Sigmoid colon (tissue), 7 donors: ENCODE results near the gene TCIRG1. TPM values are rescaled to one million over a fixed set of nuclear protein-coding genes. Genes with fewer than 3 reads are reported as not detected.

Source experiments
- DNase-seq: peaks from one replicate; pipeline ENCODE4 v3.0.0-alpha.2; 2019
- H3K27ac ChIP-seq, 4 donors: fragments of 200-600 bp; sonication (generic); one replicate each; pipeline ENCODE4 v1.5.1; 2016 to 2019; ENCODE audit warnings: mild to moderate bottlenecking in 1 of 4
- H3K27me3 ChIP-seq, 3 donors: fragments of 200-600 bp; sonication (generic); one replicate each; pipeline ENCODE4 v1.5.1; 2019; ENCODE audit warnings: mild to moderate bottlenecking in 1 of 3
- H3K36me3 ChIP-seq, 4 donors: fragments of 200-600 bp; sonication (generic); one replicate each; pipeline ENCODE4 v1.5.1; 2016 to 2019
- H3K4me1 ChIP-seq, 4 donors: fragments of 200-600 bp; sonication (generic); one replicate each; pipeline ENCODE4 v1.5.1; 2017 to 2019
- H3K4me3 ChIP-seq, 4 donors: fragments of 200-600 bp; sonication (generic); one replicate each; pipeline ENCODE4 v1.5.1; 2017 to 2019; ENCODE audit warnings: mild to moderate bottlenecking in 2 of 4, moderate library complexity in 1 of 4
- H3K9me3 ChIP-seq, 4 donors: fragments of 200-600 bp in 3 of 4; sonication (generic) in 3 of 4; one replicate each; pipeline versions ENCODE4 v1.5.1 to v1.6.1; 2013 to 2019
- EP300 ChIP-seq, 4 donors: sonication (generic); formaldehyde crosslinking; IDR thresholded peaks; one replicate each; pipeline ENCODE4 v1.6.1; 2017; ENCODE audit warnings: antibody characterized with exemption in 4 of 4
- POLR2A ChIP-seq, 2 donors: fragments of 450-650 bp; IDR thresholded peaks; one replicate each; pipeline ENCODE4 v1.6.1; 2016; ENCODE audit warnings: antibody characterized with exemption in 2 of 2, mild to moderate bottlenecking in 2 of 2, moderate library complexity in 2 of 2
- POLR2AphosphoS5 ChIP-seq, 4 donors: sonication (generic); formaldehyde crosslinking; IDR thresholded peaks; one replicate each; pipeline ENCODE4 v1.6.1; 2017; ENCODE audit warnings: antibody characterized with exemption in 4 of 4
- WGBS, 2 donors: extraction: QIAGEN DNeasy Blood & Tissue Kit; methylation state at CpG; one replicate each; pipeline ENCODE4 v1.1.7; 2013; 5-methylcytosine and 5-hydroxymethylcytosine counted together
- intact Hi-C: fragments of 100-400 bp; cut with DNase I; formaldehyde crosslinking; loops from one replicate; pipeline ENCODE4 v1.15.1; 2023
- polyA plus RNA-seq, 3 donors: library from polyadenylated mRNA; stranded (reverse); fragments of 200-250 nt; gene quantifications; one replicate each; pipeline ENCODE4 v1.2.3, GENCODE V29; 2013
- total RNA-seq, 4 donors: library from RNA; depleted of rRNA; stranded (reverse); fragments of >200 nt; gene quantifications; one replicate each; pipeline ENCODE4 v1.1.0, GENCODE V29; 2016
- TF ChIP-seq, protein P1 (sequence below), 4 experiments: fragments of 450-650 bp in 3 of 4; fragments of 200-600 bp in 1 of 4; IDR thresholded peaks; one replicate each; pipeline ENCODE4 v1.5.1; 2016 to 2019; ENCODE audit warnings: antibody characterized with exemption in 4 of 4, mild to moderate bottlenecking in 3 of 4, moderate library complexity in 2 of 4
- donor health status: healthy with polysubstance abuse.
- donor health status: Bipolar disorder and iron deficiency.
- donor health status: healthy.

The TCIRG1 gene
- total and polyA plus RNA-seq, 7 donors: 15.0 to 276 (median 73.9) TPM

DNA sequence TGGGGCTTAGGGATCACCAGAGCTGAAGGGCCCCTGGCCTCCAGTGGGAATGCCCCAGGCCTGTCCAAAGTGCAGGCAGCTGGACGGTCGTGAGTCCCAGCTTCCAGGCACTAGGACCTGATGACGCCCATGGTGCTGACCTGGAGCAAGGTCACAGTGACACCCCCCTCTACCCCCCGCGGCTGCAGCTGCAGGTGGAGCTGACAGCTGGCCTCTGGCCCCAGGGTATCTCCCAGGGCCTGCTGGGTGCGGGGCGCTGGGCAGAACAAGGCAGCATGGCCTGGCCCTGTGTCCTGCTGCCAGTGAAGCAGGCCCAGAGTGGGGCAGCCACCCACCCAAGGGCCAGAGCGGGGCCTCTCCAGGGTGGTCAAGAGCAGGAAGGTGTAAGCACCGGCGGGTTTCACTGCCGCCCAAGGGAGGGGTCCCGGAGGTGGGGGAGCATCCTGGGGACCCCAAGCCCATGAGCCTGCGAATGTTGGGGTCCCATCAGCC, 553 bp upstream of the TCIRG1 start:
- Histone ChIP-seq H3K36me3 (peaks cover 5 to 49% (median 22%) of the 10 kb centered on the region in 4 donors), H3K27ac (peak overlapping the region; percentile 86 to 91 (median 90)), H3K4me3 (peak overlapping the region; percentile 67 to 84 (median 75)), H3K9me3 (no peaks in the 10 kb centered on the region), H3K4me1 (peaks cover 0 to 56% (median 44%) of the 10 kb centered on the region in 4 donors), H3K27me3 (no peaks in the 10 kb centered on the region)
- no peak for TF ChIP-seq EP300 (IDR thresholded peaks at IDR 0.05)
- TF ChIP-seq, protein P1, sequence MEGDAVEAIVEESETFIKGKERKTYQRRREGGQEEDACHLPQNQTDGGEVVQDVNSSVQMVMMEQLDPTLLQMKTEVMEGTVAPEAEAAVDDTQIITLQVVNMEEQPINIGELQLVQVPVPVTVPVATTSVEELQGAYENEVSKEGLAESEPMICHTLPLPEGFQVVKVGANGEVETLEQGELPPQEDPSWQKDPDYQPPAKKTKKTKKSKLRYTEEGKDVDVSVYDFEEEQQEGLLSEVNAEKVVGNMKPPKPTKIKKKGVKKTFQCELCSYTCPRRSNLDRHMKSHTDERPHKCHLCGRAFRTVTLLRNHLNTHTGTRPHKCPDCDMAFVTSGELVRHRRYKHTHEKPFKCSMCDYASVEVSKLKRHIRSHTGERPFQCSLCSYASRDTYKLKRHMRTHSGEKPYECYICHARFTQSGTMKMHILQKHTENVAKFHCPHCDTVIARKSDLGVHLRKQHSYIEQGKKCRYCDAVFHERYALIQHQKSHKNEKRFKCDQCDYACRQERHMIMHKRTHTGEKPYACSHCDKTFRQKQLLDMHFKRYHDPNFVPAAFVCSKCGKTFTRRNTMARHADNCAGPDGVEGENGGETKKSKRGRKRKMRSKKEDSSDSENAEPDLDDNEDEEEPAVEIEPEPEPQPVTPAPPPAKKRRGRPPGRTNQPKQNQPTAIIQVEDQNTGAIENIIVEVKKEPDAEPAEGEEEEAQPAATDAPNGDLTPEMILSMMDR (IDR thresholded peaks at IDR 0.05): no peak
- TF ChIP-seq POLR2A (IDR thresholded peaks at IDR 0.05): no peak
- no peak for TF ChIP-seq POLR2AphosphoS5 (IDR thresholded peaks at IDR 0.05)
- whole genome bisulfite sequencing, 2 donors: 17 to 46% methylated on average over 13 of the region's 13 CpGs
- intact Hi-C loops: loop anchor here (2.0 kb wide), 1 partner anchor 27 kb away; the partner anchor contains the start of gene ALDH3B1
- DNase-seq: no peak

DNA sequence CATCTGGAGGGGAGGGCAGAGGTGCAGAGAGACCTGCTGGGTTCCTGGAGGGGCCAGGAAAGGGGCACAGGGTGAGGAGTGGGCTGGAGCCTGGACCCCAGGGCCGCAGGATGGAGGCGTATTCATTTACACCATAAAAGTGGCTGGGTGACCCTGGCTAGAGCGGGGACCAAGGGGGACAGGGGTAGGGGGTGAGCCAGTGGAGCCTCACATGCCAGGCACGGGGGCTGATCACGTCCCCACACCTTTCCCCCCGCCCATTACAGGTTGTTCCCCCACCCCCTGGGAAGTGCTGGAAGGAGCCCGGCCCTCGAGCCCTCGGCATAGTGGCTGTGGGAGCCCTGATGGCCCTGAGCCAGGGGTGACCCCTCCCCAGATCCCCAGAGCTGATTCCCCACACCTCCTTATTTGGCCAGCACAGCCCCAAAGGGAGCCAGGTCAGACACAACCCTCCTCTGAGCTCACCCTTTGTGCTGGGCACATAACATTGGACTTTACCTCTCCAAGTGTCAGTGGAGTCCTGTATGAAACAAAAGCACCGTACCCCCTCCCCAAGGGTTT, 781 bp downstream of the TCIRG1 start:
- Histone ChIP-seq H3K4me1 (peaks cover 0 to 56% (median 44%) of the 10 kb centered on the region in 4 donors), H3K36me3 (peaks cover 0 to 49% (median 21%) of the 10 kb centered on the region in 4 donors), H3K27ac (peak overlapping the region; percentile 86 to 91 (median 90)), H3K4me3 (peak overlapping the region; percentile 67 to 84 (median 75)), H3K27me3 (no peaks in the 10 kb centered on the region), H3K9me3 (no peaks in the 10 kb centered on the region)
- intact Hi-C loops: loop anchor here (2.0 kb wide), 3 partner anchors 29 to 173 kb away; partner anchors contain the start of genes ALDH3B1, CHKA and KMT5B
- 4 to 14% methylated on average over 10 of the region's 10 CpGs for WGBS, 2 donors
- DNase-seq: peak; percentile 70
- TF ChIP-seq EP300 (IDR thresholded peaks at IDR 0.05) (no peak), POLR2AphosphoS5 (IDR thresholded peaks at IDR 0.05) (no peak)

DNA sequence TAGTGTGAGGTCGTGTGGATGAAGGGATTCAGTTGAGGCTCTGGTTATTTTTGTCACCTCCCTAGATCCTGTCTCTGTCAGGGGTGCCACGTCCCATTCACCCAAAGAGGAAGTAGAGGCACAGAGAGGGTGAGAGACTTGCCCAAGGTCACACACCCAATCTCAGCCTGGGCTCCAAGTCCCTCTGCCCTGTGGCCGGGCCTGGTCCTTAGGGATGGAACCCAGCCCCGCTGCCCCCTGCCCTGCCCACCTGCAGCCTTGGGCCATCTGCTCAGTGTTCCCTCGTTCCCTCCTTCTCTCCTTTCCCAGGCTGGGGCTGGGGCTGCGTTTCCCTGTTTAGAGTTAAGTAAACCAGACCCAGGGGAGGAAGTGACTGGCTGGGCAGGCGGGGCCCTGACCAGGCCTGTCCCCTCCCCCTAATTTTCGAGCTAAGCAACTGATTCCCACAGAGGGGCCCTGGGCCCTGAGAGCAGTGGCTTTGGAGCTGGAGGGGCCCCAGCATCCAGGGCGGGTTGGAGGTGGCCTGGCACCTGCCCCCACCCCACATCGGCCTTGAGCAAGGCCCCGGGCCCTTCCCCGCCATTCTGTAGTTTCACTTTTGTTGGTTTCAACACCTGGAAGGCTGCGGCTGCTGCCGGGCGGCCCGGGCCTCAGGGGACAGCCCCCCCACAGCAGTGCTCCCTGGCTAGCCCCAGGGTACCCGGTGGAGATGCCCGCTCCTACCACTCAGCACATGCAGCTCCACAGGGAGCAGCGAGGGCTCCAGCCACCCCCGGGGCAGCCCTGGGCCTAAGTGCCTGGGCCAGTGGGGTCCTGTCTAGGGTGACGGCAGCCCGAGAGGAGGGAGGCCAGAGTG, 1.5 kb downstream of the TCIRG1 start:
- TF ChIP-seq EP300 (IDR thresholded peaks at IDR 0.05) (no peak), POLR2AphosphoS5 (IDR thresholded peaks at IDR 0.05) (peak in 3 of 4 donors; percentile 53 to 61 (median 61))
- peak overlapping the region; percentile 86 to 91 (median 90) for H3K27ac ChIP-seq
- peak; percentile 88 for DNase-seq
- intact Hi-C loops: loop anchor here (2.0 kb wide), 2 partner anchors 80 to 172 kb away; partner anchors contain the start of genes CHKA and KMT5B
- H3K27me3 ChIP-seq: no peaks in the 10 kb centered on the region
- peaks cover 0 to 56% (median 44%) of the 10 kb centered on the region in 4 donors for H3K4me1 ChIP-seq
- no peaks in the 10 kb centered on the region for H3K9me3 ChIP-seq
- H3K4me3 ChIP-seq: peak overlapping the region; percentile 67 to 84 (median 75)
- H3K36me3 ChIP-seq: peaks cover 0 to 49% (median 25%) of the 10 kb centered on the region in 4 donors
- 7% methylated on average over 22 of the region's 22 CpGs for WGBS, 2 donors

DNA sequence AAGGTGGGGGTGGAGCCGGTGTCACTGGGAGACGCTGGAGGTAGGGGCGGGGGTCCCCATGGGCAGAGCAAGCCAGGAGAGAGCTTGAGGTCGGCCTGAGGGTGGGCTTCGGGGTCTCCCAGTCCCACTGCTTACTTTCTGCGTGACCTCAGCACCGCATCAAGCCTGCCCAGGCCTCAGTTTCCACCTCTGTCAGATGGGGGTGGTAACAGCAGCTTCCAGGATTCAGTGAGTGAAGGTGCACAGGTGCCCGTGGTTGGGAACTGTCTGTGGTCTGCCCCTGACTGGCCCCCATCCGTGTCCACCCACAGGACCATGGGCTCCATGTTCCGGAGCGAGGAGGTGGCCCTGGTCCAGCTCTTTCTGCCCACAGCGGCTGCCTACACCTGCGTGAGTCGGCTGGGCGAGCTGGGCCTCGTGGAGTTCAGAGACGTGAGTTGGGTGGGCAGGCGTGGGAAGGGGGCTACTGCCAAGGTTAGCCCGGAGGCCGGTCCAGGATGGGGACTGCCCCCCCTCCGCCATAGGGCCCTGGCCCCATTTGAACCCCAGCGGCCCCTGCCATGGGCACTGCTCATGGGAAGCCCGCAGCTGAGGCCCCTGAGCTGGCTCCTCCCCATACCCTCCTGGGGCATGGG, 2.2 kb downstream of the TCIRG1 start:
- H3K27ac ChIP-seq: peak overlapping the region; percentile 86 to 91 (median 90)
- peak overlapping the region; percentile 67 to 84 (median 75) for H3K4me3 ChIP-seq
- no peaks in the 10 kb centered on the region for H3K27me3 ChIP-seq
- peaks cover 0 to 52% (median 25%) of the 10 kb centered on the region in 4 donors for H3K36me3 ChIP-seq
- WGBS, 2 donors: 80 to 81% methylated on average over 23 of the region's 23 CpGs
- peak; percentile 72 for DNase-seq
- peaks cover 0 to 56% (median 44%) of the 10 kb centered on the region in 4 donors for H3K4me1 ChIP-seq
- no peak for TF ChIP-seq POLR2AphosphoS5 (IDR thresholded peaks at IDR 0.05)
- TF ChIP-seq, protein P1 (IDR thresholded peaks at IDR 0.05): no peak
- TF ChIP-seq EP300 (IDR thresholded peaks at IDR 0.05): no peak
- intact Hi-C loops: loop anchor here (2.0 kb wide), 2 partner anchors 80 to 172 kb away; partner anchors contain the start of genes CHKA and KMT5B
- H3K9me3 ChIP-seq: no peaks in the 10 kb centered on the region

DNA sequence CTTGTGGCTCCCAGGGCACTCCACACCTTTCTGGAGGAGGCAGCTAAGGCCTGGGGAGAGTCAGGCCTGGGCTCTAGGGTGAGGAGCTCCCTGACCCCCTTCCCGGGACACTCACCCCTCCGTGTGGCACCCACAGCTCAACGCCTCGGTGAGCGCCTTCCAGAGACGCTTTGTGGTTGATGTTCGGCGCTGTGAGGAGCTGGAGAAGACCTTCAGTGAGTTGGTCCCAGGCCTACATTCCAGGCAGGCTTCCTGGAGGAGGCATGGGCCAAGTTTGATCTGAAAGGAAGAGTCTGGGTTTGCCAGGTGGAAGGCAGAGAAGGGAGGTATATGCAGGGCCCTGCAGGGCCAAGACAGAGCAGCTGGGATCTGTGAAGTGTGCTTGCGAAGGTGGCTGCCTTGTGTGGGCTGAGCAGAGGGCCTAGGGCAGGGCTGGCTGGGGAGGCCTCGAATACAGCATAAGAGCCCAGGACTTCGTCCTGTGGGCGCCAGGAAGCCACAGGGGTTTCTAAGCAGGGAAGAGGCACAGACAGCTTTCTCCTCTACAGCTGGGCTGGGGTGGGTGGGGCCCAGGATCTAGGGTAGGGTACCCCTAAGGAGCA, 2.9 kb downstream of the TCIRG1 start:
- peaks cover 0 to 56% (median 44%) of the 10 kb centered on the region in 4 donors for H3K4me1 ChIP-seq
- TF ChIP-seq EP300 (IDR thresholded peaks at IDR 0.05) (no peak), POLR2A (IDR thresholded peaks at IDR 0.05) (no peak)
- TF ChIP-seq, protein P1 (IDR thresholded peaks at IDR 0.05): no peak
- DNase-seq: peak; percentile 62
- intact Hi-C loops: loop anchor here (2.0 kb wide), 2 partner anchors 79 to 171 kb away; partner anchors contain the start of genes CHKA and KMT5B
- WGBS, 2 donors: 80 to 85% methylated on average over 12 of the region's 12 CpGs
- H3K36me3 ChIP-seq: peaks cover 0 to 48% (median 28%) of the 10 kb centered on the region in 4 donors
- H3K4me3 ChIP-seq: no peak overlapping the region
- peak overlapping the region; percentile 86 to 91 (median 90) for H3K27ac ChIP-seq
- H3K27me3 ChIP-seq: no peaks in the 10 kb centered on the region
- no peaks in the 10 kb centered on the region for H3K9me3 ChIP-seq
